ENCODE results near the gene INTS14. TPM values are rescaled to one million over a fixed set of nuclear protein-coding genes. Genes with fewer than 3 reads are reported as not detected.
A peak's percentile ranks its signal among the peaks of the same experiment; 100 is the strongest.

The INTS14 gene
- total and polyA plus RNA-seq, 2 of the 8 experiments (the other 6 are each of a cell fraction or from before 2014, with no cell fraction given), result 33.1 to 33.7 TPM

DNA sequence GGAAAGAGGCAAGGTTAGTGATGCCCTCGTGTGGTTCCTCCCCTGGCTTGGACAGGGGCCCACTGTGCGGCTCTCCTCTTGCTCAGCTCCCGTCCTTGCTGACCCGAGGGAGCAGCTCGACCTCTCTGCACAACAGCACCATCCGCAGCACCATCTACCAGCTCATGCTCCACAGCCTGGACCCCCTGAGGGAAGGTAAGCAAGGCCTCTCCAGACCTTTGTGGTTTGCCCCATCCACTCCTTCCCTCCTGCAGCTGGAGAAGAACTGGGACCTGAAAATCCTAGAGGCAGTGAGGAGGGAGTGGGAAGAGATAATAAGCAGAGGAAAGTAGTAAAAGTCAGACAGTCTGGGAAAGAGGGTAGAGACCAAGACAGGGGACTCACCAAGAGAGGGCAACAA lies 28.6 kb upstream of the INTS14 start:
- H3K9me3 ChIP-seq (ENCODE audit: insufficient read depth in 2 of 2, low read depth in 1 of 2, low read length in 1 of 2), result no peaks in the 10 kb centered on the region
- CTCF ChIA-PET (ENCODE audit: partially characterized antibody), result interaction anchor here (0.8 to 10.9 kb wide), 19 partner anchors 11 to 274 kb away, joined by 3 to 134 read pairs (median 8); partner anchors contain the start of gene SLC24A1
- no peak overlapping the region for H3K4ac ChIP-seq (replicated peaks; ENCODE audit: insufficient read length, low read depth, low read length)
- no peak overlapping the region for H3K4me2 ChIP-seq (ENCODE audit: insufficient read depth in 1 of 2, low read depth in 2 of 2, low read length in 2 of 2)
- no peak overlapping the region for H3K4me3 ChIP-seq (ENCODE audit: extremely low read depth in 1 of 4, insufficient read depth in 2 of 4, low read depth in 3 of 4, low read length in 4 of 4)
- no peak overlapping the region for H4K5ac ChIP-seq (ENCODE audit: insufficient read length, low read depth, low read length)
- 80% methylated on average over 6 of the region's 6 CpGs; no CpG with 5 or more reads in 1 of the 2 experiments for WGBS, 2 experiments (ENCODE audit: extremely low coverage in 1 of 2, insufficient coverage in 1 of 2, insufficient read length in 1 of 2, insufficient replicate concordance in 2 of 2, low coverage in 1 of 2, low lambda C conversion rate in 2 of 2, missing lambda C conversion rate in 1 of 2)
- H3K14ac ChIP-seq (ENCODE audit: insufficient read length), result no peak overlapping the region
- H4K91ac ChIP-seq (replicated peaks; ENCODE audit: insufficient read length, low read length), result no peak overlapping the region
- H3K4me1 ChIP-seq (replicated peaks in 1 of 4; ENCODE audit: control insufficient read depth in 3 of 4, insufficient read depth in 4 of 4, low read length in 3 of 4), result peaks cover 0 to 3% (median 0%) of the 10 kb centered on the region in 4 experiments; a peak in 1 of 7 replicates
- no peak for DNase-seq (ENCODE audit: low read depth in 1 of 2, low spot score in 2 of 2)
- no peak overlapping the region for H2AFZ ChIP-seq (ENCODE audit: low read length)
- H2BK120ac ChIP-seq (replicated peaks; ENCODE audit: low read depth, low read length), result no peak overlapping the region
- POLR2A ChIA-PET (ENCODE audit: partially characterized antibody), result no interaction called here
- H2BK5ac ChIP-seq (ENCODE audit: low read depth, low read length), result no peak overlapping the region
- no peak overlapping the region for H2BK15ac ChIP-seq (ENCODE audit: low read length)
- H4K20me1 ChIP-seq (replicated peaks in 1 of 2; ENCODE audit: control insufficient read depth in 1 of 2, insufficient read depth in 2 of 2, low read length in 2 of 2), result no peaks in the 10 kb centered on the region
- no peak for FAIRE-seq
- H3K27me3 ChIP-seq (replicated peaks in 1 of 4; ENCODE audit: control insufficient read depth in 3 of 4, extremely low read depth in 1 of 4, insufficient read depth in 3 of 4, low read length in 3 of 4), result no peaks in the 10 kb centered on the region; a peak in 1 of 7 replicates
- no peaks in the 10 kb centered on the region for H3K36me3 ChIP-seq (ENCODE audit: control insufficient read depth in 2 of 4, insufficient read depth in 4 of 4, low read length in 3 of 4)
- no peak overlapping the region for H3K56ac ChIP-seq (replicated peaks; ENCODE audit: insufficient read length, low read depth, low read length)
- H2BK12ac ChIP-seq (ENCODE audit: low read depth, low read length), result 0 out of 2 replicates have a peak overlapping the region, but pooled peaks have one; percentile 9
- no peaks in the 10 kb centered on the region for H3K79me1 ChIP-seq (ENCODE audit: low read depth, low read length)
- H3K9ac ChIP-seq (replicated peaks in 1 of 4; ENCODE audit: extremely low read depth in 1 of 4, low read depth in 3 of 4, low read length in 3 of 4), result no peak overlapping the region
- H3K27ac ChIP-seq (ENCODE audit: low read depth, low read length), result no peak overlapping the region
- no peaks in the 10 kb centered on the region for H3K79me2 ChIP-seq (ENCODE audit: control insufficient read depth in 1 of 2, insufficient read depth in 2 of 2, low read length in 2 of 2)
- H3K23me2 ChIP-seq (ENCODE audit: low read depth, low read length), result no peaks in the 10 kb centered on the region
- no peak overlapping the region for H4K8ac ChIP-seq (ENCODE audit: extremely low read depth, insufficient read depth, low read length)
- H2AK5ac ChIP-seq (ENCODE audit: low read depth, low read length), result no peak overlapping the region
- no peak overlapping the region for H2BK20ac ChIP-seq (ENCODE audit: low read length)
- no peak overlapping the region for H3K18ac ChIP-seq (ENCODE audit: extremely low read depth, low read length)
- no peak overlapping the region for H3K23ac ChIP-seq (ENCODE audit: insufficient read length)
- TF ChIP-seq SIX5 (IDR thresholded peaks at IDR 0.05; ENCODE audit: low read depth, low read length) (no peak), SP1 (IDR thresholded peaks at IDR 0.05; ENCODE audit: low read depth, low read length) (no peak), TAF7 (optimal IDR thresholded peaks at IDR 0.05; ENCODE audit: borderline replicate concordance, low read depth, low read length) (no peak), RNF2 (IDR thresholded peaks at IDR 0.05; ENCODE audit: borderline replicate concordance, low read depth, low read length, missing control alignments, poor library complexity, severe bottlenecking) (no peak), ZNF274 (IDR thresholded peaks at IDR 0.05; ENCODE audit: borderline replicate concordance, extremely low read depth, low read length) (no peak), CBX8 (IDR thresholded peaks at IDR 0.05; ENCODE audit: borderline replicate concordance, low read depth, low read length) (no peak), TCF12 (IDR thresholded peaks at IDR 0.05; ENCODE audit: low read depth, low read length) (no peak), CBX5 (IDR thresholded peaks at IDR 0.05; ENCODE audit: low read depth, low read length) (no peak), EP300 (IDR thresholded peaks at IDR 0.05; ENCODE audit: borderline replicate concordance in 1 of 2, low read depth in 2 of 2, low read length in 2 of 2) (no peak)
- TF ChIP-seq, protein P1, sequence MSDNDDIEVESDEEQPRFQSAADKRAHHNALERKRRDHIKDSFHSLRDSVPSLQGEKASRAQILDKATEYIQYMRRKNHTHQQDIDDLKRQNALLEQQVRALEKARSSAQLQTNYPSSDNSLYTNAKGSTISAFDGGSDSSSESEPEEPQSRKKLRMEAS (IDR thresholded peaks at IDR 0.05), result no peak
- TF ChIP-seq, protein P2, sequence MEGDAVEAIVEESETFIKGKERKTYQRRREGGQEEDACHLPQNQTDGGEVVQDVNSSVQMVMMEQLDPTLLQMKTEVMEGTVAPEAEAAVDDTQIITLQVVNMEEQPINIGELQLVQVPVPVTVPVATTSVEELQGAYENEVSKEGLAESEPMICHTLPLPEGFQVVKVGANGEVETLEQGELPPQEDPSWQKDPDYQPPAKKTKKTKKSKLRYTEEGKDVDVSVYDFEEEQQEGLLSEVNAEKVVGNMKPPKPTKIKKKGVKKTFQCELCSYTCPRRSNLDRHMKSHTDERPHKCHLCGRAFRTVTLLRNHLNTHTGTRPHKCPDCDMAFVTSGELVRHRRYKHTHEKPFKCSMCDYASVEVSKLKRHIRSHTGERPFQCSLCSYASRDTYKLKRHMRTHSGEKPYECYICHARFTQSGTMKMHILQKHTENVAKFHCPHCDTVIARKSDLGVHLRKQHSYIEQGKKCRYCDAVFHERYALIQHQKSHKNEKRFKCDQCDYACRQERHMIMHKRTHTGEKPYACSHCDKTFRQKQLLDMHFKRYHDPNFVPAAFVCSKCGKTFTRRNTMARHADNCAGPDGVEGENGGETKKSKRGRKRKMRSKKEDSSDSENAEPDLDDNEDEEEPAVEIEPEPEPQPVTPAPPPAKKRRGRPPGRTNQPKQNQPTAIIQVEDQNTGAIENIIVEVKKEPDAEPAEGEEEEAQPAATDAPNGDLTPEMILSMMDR (IDR thresholded peaks at IDR 0.05; ENCODE audit: control extremely low read depth in 1 of 3, insufficient read depth in 1 of 3, low read depth in 1 of 3, low read length in 3 of 3), result no peak
